B cell (primary cell): ENCODE data around the gene UBE2D3. TPM values are rescaled to one million over a fixed set of nuclear protein-coding genes. Genes with fewer than 3 reads are reported as not detected.

Source experiments
- ATAC-seq: fragments of 200-7000 bp; cut with Tn5 transposase; one replicate; pipeline ENCODE4 v1.10.0; 2021; ENCODE audit warnings: low read depth, mild to moderate bottlenecking, moderate number of reproducible peaks, moderate library complexity
- CTCF ChIA-PET: fragments of 350-600 bp; sonication (Branson Sonifier 250); formaldehyde crosslinking; loops from one replicate; lab custom pipeline; 2021; ENCODE audit warnings: antibody characterized with exemption, inconsistent platforms; lab: Charles Lee
- POLR2A ChIA-PET: fragments of 350-600 bp; sonication (Branson Sonifier 250); formaldehyde crosslinking; loops from one replicate; lab custom pipeline; 2021; ENCODE audit warnings: antibody characterized with exemption; lab: Charles Lee
- DNase-seq: peaks from one replicate; pipeline ENCODE4 v3.0.0; 2013
- H2AFZ ChIP-seq: 2 replicates; pipeline ENCODE4 v1.6.1; 2012; ENCODE audit warnings: mild to moderate bottlenecking, low read depth, low read length; ENCODE audit not compliant: insufficient read depth, poor library complexity, severe bottlenecking
- H3K27ac ChIP-seq, 2 donors: 1 replicate in 1 of 2; 2 replicates in 1 of 2; pipeline ENCODE4 v1.5.1; 2012 to 2013; ENCODE audit warnings: low read length in 2 of 2, mild to moderate bottlenecking in 2 of 2, moderate library complexity in 1 of 2
- H3K27me3 ChIP-seq, 4 experiments: fragments of 200-600 bp in 1 of 4; sonication (generic) in 1 of 4; replicated peaks in 1 of 4; 1 replicate in 2 of 4; 2 replicates in 2 of 4; pipeline versions ENCODE4 v1.6.1 to v1.7.0; 2013 to 2016; ENCODE audit warnings: low read length in 3 of 4, mild to moderate bottlenecking in 2 of 4, mixed read lengths in 1 of 4, moderate library complexity in 1 of 4; ENCODE audit not compliant: insufficient read depth in 4 of 4, control insufficient read depth in 3 of 4; ENCODE audit errors: control extremely low read depth in 1 of 4
- H3K36me3 ChIP-seq, 2 experiments: replicated peaks in 1 of 2; 1 replicate in 1 of 2; 2 replicates in 1 of 2; pipeline versions ENCODE4 v1.6.1 to v1.7.1; 2013; ENCODE audit warnings: low read length in 1 of 2; ENCODE audit not compliant: insufficient read depth in 2 of 2, control insufficient read depth in 1 of 2; ENCODE audit errors: control extremely low read depth in 1 of 2, extremely low read depth in 1 of 2
- H3K4me1 ChIP-seq, 2 donors: fragments of 200-600 bp in 1 of 2; sonication (generic) in 1 of 2; 1 replicate in 1 of 2; 2 replicates in 1 of 2; pipeline versions ENCODE4 v1.5.1 to v1.6.1; 2013 to 2017; ENCODE audit warnings: low read length in 2 of 2; ENCODE audit not compliant: control insufficient read depth in 2 of 2, insufficient read depth in 2 of 2
- H3K4me2 ChIP-seq: replicated peaks from 2 replicates; pipeline ENCODE3; 2012; ENCODE audit warnings: mild to moderate bottlenecking, low read depth, low read length; ENCODE audit not compliant: poor library complexity, severe bottlenecking
- H3K4me3 ChIP-seq, 5 experiments: fragments of 200-600 bp in 1 of 5; sonication (generic) in 1 of 5; 1 replicate in 3 of 5; 2 replicates in 2 of 5; pipeline versions ENCODE4 v1.5.1 to v1.7.0; 2011 to 2016; ENCODE audit warnings: low read length in 4 of 5, mild to moderate bottlenecking in 4 of 5, low read depth in 2 of 5, control low read depth in 1 of 5, moderate library complexity in 1 of 5; ENCODE audit not compliant: insufficient read depth in 1 of 5; ENCODE audit errors: control extremely low read depth in 1 of 5, extremely low read depth in 1 of 5
- H3K79me2 ChIP-seq: fragments of 200-600 bp; sonication (generic); one replicate; pipeline ENCODE4 v1.6.0; 2016; ENCODE audit warnings: low read length; ENCODE audit not compliant: control insufficient read depth, insufficient read depth
- H3K9ac ChIP-seq: fragments of 200-600 bp; sonication (generic); 2 replicates; pipeline ENCODE4 v1.6.1; 2017; ENCODE audit warnings: mild to moderate bottlenecking, low read length, moderate library complexity
- H3K9me3 ChIP-seq, 3 donors: one replicate each; pipeline versions ENCODE4 v1.6.1 to v1.7.1; 2013; ENCODE audit warnings: low read length in 2 of 3; ENCODE audit not compliant: control insufficient read depth in 2 of 3, insufficient read depth in 1 of 3; ENCODE audit errors: control extremely low read depth in 1 of 3
- H4K20me1 ChIP-seq: 2 replicates; pipeline ENCODE4 v1.6.0; 2012; ENCODE audit warnings: mild to moderate bottlenecking, low read length; ENCODE audit not compliant: insufficient read depth, control insufficient read depth, poor library complexity, severe bottlenecking
- H3K27ac Mint-ChIP-seq: one replicate; pipeline ENCODE4 v1.8.0; 2021; ENCODE audit warnings: mixed read lengths
- H3K27me3 Mint-ChIP-seq: one replicate; pipeline ENCODE4 v1.8.0; 2021; ENCODE audit warnings: mixed read lengths
- H3K4me1 Mint-ChIP-seq: one replicate; pipeline ENCODE4 v1.8.0; 2021; ENCODE audit warnings: mixed read lengths
- H3K4me3 Mint-ChIP-seq: one replicate; pipeline ENCODE4 v1.8.0; 2021; ENCODE audit warnings: mixed read lengths
- H3K9me3 Mint-ChIP-seq: one replicate; pipeline ENCODE4 v1.8.0; 2022; ENCODE audit warnings: mixed read lengths; ENCODE audit not compliant: insufficient read depth
- EZH2 ChIP-seq: IDR thresholded peaks from 2 replicates; pipeline ENCODE4 v1.6.1; 2012; ENCODE audit warnings: borderline replicate concordance, low read depth, mild to moderate bottlenecking, moderate library complexity, low read length; ENCODE audit not compliant: insufficient read depth, poor library complexity, severe bottlenecking
- WGBS: methylation state at CpG from one replicate; pipeline ENCODE4 v1.1.5; 2013; ENCODE audit warnings: missing lambda C conversion rate; ENCODE audit not compliant: insufficient coverage; 5-methylcytosine and 5-hydroxymethylcytosine counted together
- intact Hi-C: fragments of 100-400 bp; cut with micrococcal nuclease; formaldehyde crosslinking; loops from one replicate; pipeline ENCODE4 v1.10.0; 2022
- polyA plus RNA-seq: library from polyadenylated mRNA; depleted of rRNA; stranded (reverse); fragments of >200 nt; gene quantifications from 2 replicates; pipeline ENCODE4 v1.2.3, GENCODE V29; 2012
- total RNA-seq, 2 donors: library from RNA; stranded (reverse); fragments of 120-200 nt in 1 of 2; gene quantifications; 1 replicate in 1 of 2; 2 replicates in 1 of 2; pipeline versions ENCODE4 v1.2.3 to v1.2.4, GENCODE V29; 2013 to 2022
- TF ChIP-seq, protein P1 (sequence below): fragments of 200-600 bp; IDR thresholded peaks from one replicate; pipeline ENCODE4 v1.8.0; 2022; ENCODE audit warnings: antibody characterized with exemption, mild to moderate bottlenecking

UBE2D3 gene
- total and polyA plus RNA-seq, 2 donors (not counting 1 experiment from before 2014, with no cell fraction given) = 223 to 264 TPM

DNA sequence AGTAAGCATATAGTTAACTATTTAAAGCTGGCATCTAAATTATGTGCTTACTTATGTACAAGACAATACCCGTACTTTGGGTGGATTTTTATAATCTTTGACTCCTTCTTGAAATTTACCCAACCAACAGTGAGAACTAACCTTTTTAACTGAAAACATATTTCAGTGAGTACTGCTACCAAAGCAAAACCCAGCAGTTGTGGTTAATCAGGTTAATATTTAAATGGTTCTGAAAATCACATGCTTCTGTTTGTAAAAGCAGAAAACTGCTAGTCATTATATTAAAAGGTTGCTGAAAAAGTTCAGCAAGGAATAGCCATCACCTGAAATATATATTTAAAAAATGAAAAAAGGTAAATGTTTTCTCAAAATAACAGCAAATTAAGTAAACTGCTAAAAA is 20.0 kb downstream of the UBE2D3 start:
- Histone ChIP-seq H3K4me2 (no peak overlapping the region), H3K27me3 (no peaks in the 10 kb centered on the region), H3K4me1 (peaks cover 22 to 23% of the 10 kb centered on the region in 2 donors), H3K79me2 (peaks cover 90% of the 10 kb centered on the region), H3K36me3 (peaks cover 4 to 82% of the 10 kb centered on the region in 2 experiments), H3K9me3 (no peaks in the 10 kb centered on the region), H2AFZ (no peak overlapping the region), H3K27ac (peak overlapping the region in 1 of 2 donors; percentile 24), H3K9ac (no peak overlapping the region), H3K4me3 (no peak overlapping the region), H4K20me1 (peaks cover 96% of the 10 kb centered on the region)
- WGBS = no CpG with 5 or more reads among the region's 1 CpG
- no peaks in the 10 kb centered on the region for H3K9me3 Mint-ChIP-seq
- intact Hi-C loops = loop anchor here (5.0 kb wide), 1 partner anchor 45 kb away; the partner anchor contains the start of gene MANBA
- POLR2A ChIA-PET = no interaction called here
- H3K27ac Mint-ChIP-seq = no peak overlapping the region
- CTCF ChIA-PET = no interaction called here
- no peaks in the 10 kb centered on the region for H3K27me3 Mint-ChIP-seq
- TF ChIP-seq EZH2 = no peak
- TF ChIP-seq, protein P1, sequence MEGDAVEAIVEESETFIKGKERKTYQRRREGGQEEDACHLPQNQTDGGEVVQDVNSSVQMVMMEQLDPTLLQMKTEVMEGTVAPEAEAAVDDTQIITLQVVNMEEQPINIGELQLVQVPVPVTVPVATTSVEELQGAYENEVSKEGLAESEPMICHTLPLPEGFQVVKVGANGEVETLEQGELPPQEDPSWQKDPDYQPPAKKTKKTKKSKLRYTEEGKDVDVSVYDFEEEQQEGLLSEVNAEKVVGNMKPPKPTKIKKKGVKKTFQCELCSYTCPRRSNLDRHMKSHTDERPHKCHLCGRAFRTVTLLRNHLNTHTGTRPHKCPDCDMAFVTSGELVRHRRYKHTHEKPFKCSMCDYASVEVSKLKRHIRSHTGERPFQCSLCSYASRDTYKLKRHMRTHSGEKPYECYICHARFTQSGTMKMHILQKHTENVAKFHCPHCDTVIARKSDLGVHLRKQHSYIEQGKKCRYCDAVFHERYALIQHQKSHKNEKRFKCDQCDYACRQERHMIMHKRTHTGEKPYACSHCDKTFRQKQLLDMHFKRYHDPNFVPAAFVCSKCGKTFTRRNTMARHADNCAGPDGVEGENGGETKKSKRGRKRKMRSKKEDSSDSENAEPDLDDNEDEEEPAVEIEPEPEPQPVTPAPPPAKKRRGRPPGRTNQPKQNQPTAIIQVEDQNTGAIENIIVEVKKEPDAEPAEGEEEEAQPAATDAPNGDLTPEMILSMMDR = no peak
- H3K4me3 Mint-ChIP-seq = no peak overlapping the region
- ATAC-seq (no peak), DNase-seq (no peak)
- peaks cover 32% of the 10 kb centered on the region for H3K4me1 Mint-ChIP-seq

- no peaks in the 10 kb centered on the region for H3K4me1 ChIP-seq
- Mint-ChIP-seq H3K27me3 (no peaks in the 10 kb centered on the region), H3K4me3 (no peak overlapping the region), H3K4me1 (no peaks in the 10 kb centered on the region), H3K9me3 (no peaks in the 10 kb centered on the region), H3K27ac (no peak overlapping the region)
- no peak overlapping the region for H3K9ac ChIP-seq
- H3K4me3 ChIP-seq = no peak overlapping the region
- TF ChIP-seq, protein P1 = no peak
- TF ChIP-seq EZH2 = no peak
- ATAC-seq = no peak
- H3K79me2 ChIP-seq = peaks cover 26% of the 10 kb centered on the region
- ChIA-PET POLR2A (no interaction called here), CTCF (interaction anchor here (0.7 kb wide), 1 partner anchor 20 kb away, joined by 4 read pairs; no protein-coding TSS in a partner anchor)
- no peak for DNase-seq
- H3K4me2 ChIP-seq = no peak overlapping the region
- H3K27ac ChIP-seq = peak overlapping the region in 1 of 2 donors; percentile 23
- peaks cover 1 to 94% of the 10 kb centered on the region in 2 experiments for H3K36me3 ChIP-seq
- intact Hi-C loops = loop anchor here (5.0 kb wide), 1 partner anchor 58 kb away; no protein-coding TSS in a partner anchor
- H3K9me3 ChIP-seq = no peaks in the 10 kb centered on the region
- H2AFZ ChIP-seq = no peak overlapping the region
- no peaks in the 10 kb centered on the region for H3K27me3 ChIP-seq
- H4K20me1 ChIP-seq = peaks cover 31% of the 10 kb centered on the region
- no CpG with 5 or more reads among the region's 2 CpGs for WGBS
Observed at GRCh38 chr4:102799816-102800215, 27.5 kb downstream of the UBE2D3 start.
